Liver (tissue), 9 donors: ENCODE results near the gene DMRTB1. TPM values are rescaled to one million over a fixed set of nuclear protein-coding genes. Genes with fewer than 3 reads are reported as not detected.

ENCODE experiments used
- DNase-seq: peaks from one replicate; pipeline ENCODE4 v3.0.0-alpha.2; 2017; ENCODE audit warnings: low spot score
- H3K27ac ChIP-seq, 2 donors: one replicate each; pipeline ENCODE4 v1.7.0; 2013; ENCODE audit warnings: inconsistent platforms in 2 of 2, low read length in 2 of 2, control low read depth in 1 of 2, low read depth in 1 of 2, mild to moderate bottlenecking in 1 of 2
- H3K27me3 ChIP-seq, 4 donors: one replicate each; pipeline versions ENCODE4 v1.6.1 to v1.7.0; 2013; ENCODE audit warnings: low read length in 3 of 4, inconsistent platforms in 1 of 4, mild to moderate bottlenecking in 1 of 4, moderate library complexity in 1 of 4; ENCODE audit not compliant: control insufficient read depth in 4 of 4, insufficient read depth in 4 of 4
- H3K36me3 ChIP-seq, 4 donors: one replicate each; pipeline versions ENCODE4 v1.6.1 to v1.7.0; 2013; ENCODE audit warnings: low read length in 3 of 4, mild to moderate bottlenecking in 3 of 4, low read depth in 1 of 4, moderate library complexity in 1 of 4; ENCODE audit not compliant: control insufficient read depth in 4 of 4, insufficient read depth in 3 of 4
- H3K4me1 ChIP-seq, 4 donors: one replicate each; pipeline versions ENCODE4 v1.6.1 to v1.7.0; 2013; ENCODE audit warnings: low read length in 3 of 4, mild to moderate bottlenecking in 3 of 4, moderate library complexity in 1 of 4; ENCODE audit not compliant: control insufficient read depth in 4 of 4, insufficient read depth in 4 of 4
- H3K4me3 ChIP-seq, 3 donors: one replicate each; pipeline versions ENCODE4 v1.6.1 to v1.7.0; 2013; ENCODE audit warnings: low read length in 3 of 3, control low read depth in 1 of 3, low read depth in 1 of 3, mild to moderate bottlenecking in 1 of 3
- H3K9ac ChIP-seq, 2 donors: one replicate each; pipeline ENCODE4 v1.7.0; 2013; ENCODE audit warnings: low read length in 2 of 2, mild to moderate bottlenecking in 2 of 2, moderate library complexity in 2 of 2, control low read depth in 1 of 2, low read depth in 1 of 2
- H3K9me3 ChIP-seq, 4 donors: one replicate each; pipeline versions ENCODE4 v1.6.1 to v1.7.0; 2013; ENCODE audit warnings: low read length in 3 of 4; ENCODE audit not compliant: control insufficient read depth in 4 of 4
- CTCF ChIP-seq: fragments of 150-350 bp; IDR thresholded peaks from 2 replicates; pipeline ENCODE4 v1.5.1; 2017; ENCODE audit warnings: improper control_type of control experiment, low read depth, low read length; ENCODE audit not compliant: missing input control
- EGR1 ChIP-seq, 2 donors: IDR thresholded peaks; 2 replicates each; pipeline ENCODE4 v1.6.1; 2016 to 2018; ENCODE audit warnings: antibody characterized with exemption in 2 of 2, low read depth in 2 of 2
- FOXA2 ChIP-seq: IDR thresholded peaks from 2 replicates; pipeline ENCODE4 v1.6.1; 2016; ENCODE audit warnings: antibody characterized with exemption
- HNF4A ChIP-seq, 2 donors: conservative IDR thresholded peaks; 2 replicates each; pipeline ENCODE4 v1.6.1; 2016; ENCODE audit warnings: antibody characterized with exemption in 2 of 2, mild to moderate bottlenecking in 2 of 2
- HNF4G ChIP-seq: IDR thresholded peaks from 2 replicates; pipeline ENCODE4 v1.6.1; 2016; ENCODE audit warnings: antibody characterized with exemption
- MAX ChIP-seq: IDR thresholded peaks from 2 replicates; pipeline ENCODE4 v1.6.1; 2016; ENCODE audit warnings: antibody characterized with exemption
- RAD21 ChIP-seq, 2 donors: IDR thresholded peaks; 2 replicates each; pipeline ENCODE4 v1.6.1; 2016; ENCODE audit warnings: antibody characterized with exemption in 2 of 2, mild to moderate bottlenecking in 2 of 2
- TAF1 ChIP-seq: conservative IDR thresholded peaks from 2 replicates; pipeline ENCODE4 v1.6.1; 2016; ENCODE audit warnings: antibody characterized with exemption, mild to moderate bottlenecking
- ZBTB33 ChIP-seq: IDR thresholded peaks from 2 replicates; pipeline ENCODE4 v1.6.1; 2016; ENCODE audit warnings: antibody characterized with exemption
- WGBS: extraction: QIAGEN DNeasy Blood & Tissue Kit; methylation state at CpG from one replicate; pipeline ENCODE4 v1.1.7; 2013; 5-methylcytosine and 5-hydroxymethylcytosine counted together
- polyA plus RNA-seq, 2 donors: library from polyadenylated mRNA; stranded (reverse) in 1 of 2; unstranded in 1 of 2; fragments of 200-250 nt in 1 of 2; fragments of >200 nt in 1 of 2; fragmentation: Nextera tagmentation in 1 of 2; extraction: Ambion mirVana in 1 of 2; gene quantifications; one replicate each; pipeline versions ENCODE4 v1.2.1 to v1.2.3, GENCODE V29; 2013 to 2015
- total RNA-seq, 2 donors: library from RNA; depleted of rRNA; stranded (reverse); fragments of >200 nt; gene quantifications; one replicate each; pipeline ENCODE4 v1.2.3, GENCODE V29; 2014
- TF ChIP-seq, protein P1 (sequence below): IDR thresholded peaks from 2 replicates; pipeline ENCODE4 v1.6.1; 2016; ENCODE audit warnings: antibody characterized with exemption, mild to moderate bottlenecking
- TF ChIP-seq, protein P2 (sequence below): IDR thresholded peaks from 2 replicates; pipeline ENCODE4 v1.6.1; 2016; ENCODE audit warnings: antibody characterized with exemption
- donor health status: healthy.
- donor health status: healthy.
- donor health status: healthy.
- donor health status: healthy.
- donor health status: healthy.

DMRTB1 gene
- total and polyA plus RNA-seq, 4 donors: not detected

GRCh38 chr1:53421208-53421607, 38.0 kb upstream of the DMRTB1 start:
- Histone ChIP-seq H3K36me3 (no peaks in the 10 kb centered on the region), H3K4me1 (no peaks in the 10 kb centered on the region), H3K27me3 (peaks cover 0 to 3% (median 1%) of the 10 kb centered on the region in 4 donors), H3K27ac (no peak overlapping the region), H3K9ac (no peak overlapping the region), H3K9me3 (peaks cover 0 to 4% (median 2%) of the 10 kb centered on the region in 4 donors), H3K4me3 (no peak overlapping the region)
- TF ChIP-seq TAF1 (no peak), HNF4A (conservative IDR thresholded peaks at IDR 0.05) (no peak), RAD21 (IDR thresholded peaks at IDR 0.05) (no peak), CTCF (no peak), MAX (no peak), EGR1 (IDR thresholded peaks at IDR 0.05; ENCODE audit: low read depth in 2 of 2) (no peak)
- TF ChIP-seq, protein P1, sequence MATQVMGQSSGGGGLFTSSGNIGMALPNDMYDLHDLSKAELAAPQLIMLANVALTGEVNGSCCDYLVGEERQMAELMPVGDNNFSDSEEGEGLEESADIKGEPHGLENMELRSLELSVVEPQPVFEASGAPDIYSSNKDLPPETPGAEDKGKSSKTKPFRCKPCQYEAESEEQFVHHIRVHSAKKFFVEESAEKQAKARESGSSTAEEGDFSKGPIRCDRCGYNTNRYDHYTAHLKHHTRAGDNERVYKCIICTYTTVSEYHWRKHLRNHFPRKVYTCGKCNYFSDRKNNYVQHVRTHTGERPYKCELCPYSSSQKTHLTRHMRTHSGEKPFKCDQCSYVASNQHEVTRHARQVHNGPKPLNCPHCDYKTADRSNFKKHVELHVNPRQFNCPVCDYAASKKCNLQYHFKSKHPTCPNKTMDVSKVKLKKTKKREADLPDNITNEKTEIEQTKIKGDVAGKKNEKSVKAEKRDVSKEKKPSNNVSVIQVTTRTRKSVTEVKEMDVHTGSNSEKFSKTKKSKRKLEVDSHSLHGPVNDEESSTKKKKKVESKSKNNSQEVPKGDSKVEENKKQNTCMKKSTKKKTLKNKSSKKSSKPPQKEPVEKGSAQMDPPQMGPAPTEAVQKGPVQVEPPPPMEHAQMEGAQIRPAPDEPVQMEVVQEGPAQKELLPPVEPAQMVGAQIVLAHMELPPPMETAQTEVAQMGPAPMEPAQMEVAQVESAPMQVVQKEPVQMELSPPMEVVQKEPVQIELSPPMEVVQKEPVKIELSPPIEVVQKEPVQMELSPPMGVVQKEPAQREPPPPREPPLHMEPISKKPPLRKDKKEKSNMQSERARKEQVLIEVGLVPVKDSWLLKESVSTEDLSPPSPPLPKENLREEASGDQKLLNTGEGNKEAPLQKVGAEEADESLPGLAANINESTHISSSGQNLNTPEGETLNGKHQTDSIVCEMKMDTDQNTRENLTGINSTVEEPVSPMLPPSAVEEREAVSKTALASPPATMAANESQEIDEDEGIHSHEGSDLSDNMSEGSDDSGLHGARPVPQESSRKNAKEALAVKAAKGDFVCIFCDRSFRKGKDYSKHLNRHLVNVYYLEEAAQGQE: no peak
- 92% methylated on average over 1 of the region's 1 CpG for WGBS
- no peak for DNase-seq

DNA sequence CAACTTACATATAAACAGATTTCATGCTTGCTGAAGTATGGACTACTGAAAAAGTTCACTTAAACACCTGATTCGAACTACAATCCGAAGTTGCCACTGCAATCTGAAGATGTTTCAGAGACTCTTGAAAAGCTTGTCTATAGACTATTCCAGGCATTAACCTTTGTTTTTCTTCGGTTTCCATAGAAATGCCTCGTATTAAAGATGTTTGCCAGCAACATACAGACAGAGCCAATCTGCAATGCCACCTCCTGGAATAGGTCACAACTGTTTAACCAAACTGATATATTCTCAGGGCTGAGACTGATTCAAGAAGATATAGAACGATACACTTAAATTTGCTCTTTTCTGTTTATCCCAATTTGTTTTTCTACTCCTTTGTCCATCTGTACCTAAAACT, 28.9 kb upstream of the DMRTB1 start:
- Histone ChIP-seq H3K4me1 (no peaks in the 10 kb centered on the region), H3K27ac (no peak overlapping the region), H3K4me3 (no peak overlapping the region), H3K27me3 (no peaks in the 10 kb centered on the region), H3K9ac (no peak overlapping the region), H3K9me3 (peaks cover 0 to 6% (median 2%) of the 10 kb centered on the region in 4 donors), H3K36me3 (no peaks in the 10 kb centered on the region)
- TF ChIP-seq FOXA2 (no peak), ZBTB33 (no peak), MAX (no peak), HNF4G (no peak), EGR1 (IDR thresholded peaks at IDR 0.05; ENCODE audit: low read depth in 2 of 2) (no peak)
- TF ChIP-seq, protein P1: no peak
- TF ChIP-seq, protein P2, sequence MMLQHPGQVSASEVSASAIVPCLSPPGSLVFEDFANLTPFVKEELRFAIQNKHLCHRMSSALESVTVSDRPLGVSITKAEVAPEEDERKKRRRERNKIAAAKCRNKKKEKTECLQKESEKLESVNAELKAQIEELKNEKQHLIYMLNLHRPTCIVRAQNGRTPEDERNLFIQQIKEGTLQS: no peak
- DNase-seq: no peak
- 45% methylated on average over 5 of the region's 5 CpGs for WGBS
